ENCODE measurements around the gene UBASH3B.

The UBASH3B gene

GRCh38 chr11:122642971-122643370 lies 12.6 kb upstream of the UBASH3B start:
- DNase-seq: no peak
- in situ Hi-C loops (cut with MboI; ENCODE audit: low pct_unique_long_range_greater_than_20kb, low sequenced_read_pairs): no loop called here

GRCh38 chr11:122645847-122646246 lies 9.7 kb upstream of the UBASH3B start:
- DNase-seq: no peak
- in situ Hi-C loops (cut with MboI; ENCODE audit: low pct_unique_long_range_greater_than_20kb, low sequenced_read_pairs): no loop called here

GRCh38 chr11:122646549-122647340 lies 8.8 kb upstream of the UBASH3B start:
- DNase-seq: no peak
- in situ Hi-C loops (cut with MboI; ENCODE audit: low pct_unique_long_range_greater_than_20kb, low sequenced_read_pairs): no loop called here

- in situ Hi-C loops (cut with MboI; ENCODE audit: low pct_unique_long_range_greater_than_20kb, low sequenced_read_pairs): no loop called here
- no peak for DNase-seq
Observed at GRCh38 chr11:122647736-122648275, 7.7 kb upstream of the UBASH3B start.

- in situ Hi-C loops (cut with MboI; ENCODE audit: low pct_unique_long_range_greater_than_20kb, low sequenced_read_pairs): no loop called here
- no peak for DNase-seq
Observed at GRCh38 chr11:122649116-122649515, 6.4 kb upstream of the UBASH3B start.

- DNase-seq: no peak
- in situ Hi-C loops (cut with MboI; ENCODE audit: low pct_unique_long_range_greater_than_20kb, low sequenced_read_pairs): no loop called here
Observed at GRCh38 chr11:122650619-122651018, 4.9 kb upstream of the UBASH3B start.

- in situ Hi-C loops (cut with MboI; ENCODE audit: low pct_unique_long_range_greater_than_20kb, low sequenced_read_pairs): no loop called here
- no peak for DNase-seq
Observed at GRCh38 chr11:122652495-122652894, 3.0 kb upstream of the UBASH3B start.

GRCh38 chr11:122653916-122654585 lies 1.5 kb upstream of the UBASH3B start:
- no peak for DNase-seq
- in situ Hi-C loops (cut with MboI; ENCODE audit: low pct_unique_long_range_greater_than_20kb, low sequenced_read_pairs): no loop called here

GRCh38 chr11:122656073-122656630 lies 630 bp downstream of the UBASH3B start:
- peak; percentile 37 for DNase-seq
- in situ Hi-C loops (cut with MboI; ENCODE audit: low pct_unique_long_range_greater_than_20kb, low sequenced_read_pairs): no loop called here

GRCh38 chr11:122656631-122657101 lies 1.1 kb downstream of the UBASH3B start:
- in situ Hi-C loops (cut with MboI; ENCODE audit: low pct_unique_long_range_greater_than_20kb, low sequenced_read_pairs): no loop called here
- peak; percentile 53 for DNase-seq

- in situ Hi-C loops (cut with MboI; ENCODE audit: low pct_unique_long_range_greater_than_20kb, low sequenced_read_pairs): no loop called here
- DNase-seq: peak; percentile 55
Observed at GRCh38 chr11:122659676-122660554, 4.4 kb downstream of the UBASH3B start.

GRCh38 chr11:122661182-122661945 lies 5.8 kb downstream of the UBASH3B start:
- DNase-seq: no peak
- in situ Hi-C loops (cut with MboI; ENCODE audit: low pct_unique_long_range_greater_than_20kb, low sequenced_read_pairs): no loop called here

- in situ Hi-C loops (cut with MboI; ENCODE audit: low pct_unique_long_range_greater_than_20kb, low sequenced_read_pairs): no loop called here
- no peak for DNase-seq
Observed at GRCh38 chr11:122663056-122663740, 7.7 kb downstream of the UBASH3B start.

GRCh38 chr11:122663764-122664163 lies 8.2 kb downstream of the UBASH3B start:
- in situ Hi-C loops (cut with MboI; ENCODE audit: low pct_unique_long_range_greater_than_20kb, low sequenced_read_pairs): no loop called here
- no peak for DNase-seq

- in situ Hi-C loops (cut with MboI; ENCODE audit: low pct_unique_long_range_greater_than_20kb, low sequenced_read_pairs): no loop called here
Observed at GRCh38 chr11:122664188-122664587, 8.7 kb downstream of the UBASH3B start.

GRCh38 chr11:122665861-122666260 lies 10.3 kb downstream of the UBASH3B start:
- in situ Hi-C loops (cut with MboI; ENCODE audit: low pct_unique_long_range_greater_than_20kb, low sequenced_read_pairs): no loop called here
- no peak for DNase-seq

More at GRCh38 chr11:122664188-122664587, 8.7 kb downstream of the UBASH3B start:
- DNase-seq: no peak

GRCh38 chr11:122666743-122667142 lies 11.2 kb downstream of the UBASH3B start:
- in situ Hi-C loops (cut with MboI; ENCODE audit: low pct_unique_long_range_greater_than_20kb, low sequenced_read_pairs): no loop called here
- DNase-seq: no peak

GRCh38 chr11:122668562-122669090 lies 13.1 kb downstream of the UBASH3B start:
- DNase-seq: no peak
- in situ Hi-C loops (cut with MboI; ENCODE audit: low pct_unique_long_range_greater_than_20kb, low sequenced_read_pairs): no loop called here

All from KBM-7 (cell line).